CD4-positive, alpha-beta T cell treated with Interleukin-21 for 1 hour (primary cell): ENCODE measurements around the gene LMNB1.

Source experiments
- DNase-seq: peaks from one replicate; pipeline ENCODE4 v3.0.0-alpha.2; 2020

LMNB1 gene

GRCh38 chr5:126858441-126858840 lies 81.5 kb downstream of the LMNB1 start:
- DNase-seq = no peak

DNA sequence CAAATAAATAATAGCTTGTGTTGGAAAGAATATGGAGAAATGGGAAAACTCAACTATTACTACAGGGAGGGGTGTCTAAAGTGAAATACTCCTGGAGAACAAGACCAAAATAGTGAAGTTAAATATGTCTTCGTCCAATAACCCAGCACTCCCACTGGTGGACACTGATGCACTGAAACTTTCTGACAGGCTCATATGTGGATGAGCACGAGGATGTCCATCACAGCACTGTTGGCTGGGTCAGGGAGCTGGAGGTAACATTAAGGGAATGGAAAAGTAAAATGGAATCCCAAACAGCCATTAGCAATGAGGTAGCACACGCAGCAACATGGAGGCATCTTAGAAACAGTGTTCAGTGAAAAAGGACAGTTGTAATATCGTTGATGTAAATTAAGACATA lies 86.5 kb downstream of the LMNB1 start:
- no peak for DNase-seq

GRCh38 chr5:126864042-126864688 lies 87.2 kb downstream of the LMNB1 start:
- no peak for DNase-seq

- no peak for DNase-seq
Observed at GRCh38 chr5:126865299-126865698, 88.4 kb downstream of the LMNB1 start.

DNA sequence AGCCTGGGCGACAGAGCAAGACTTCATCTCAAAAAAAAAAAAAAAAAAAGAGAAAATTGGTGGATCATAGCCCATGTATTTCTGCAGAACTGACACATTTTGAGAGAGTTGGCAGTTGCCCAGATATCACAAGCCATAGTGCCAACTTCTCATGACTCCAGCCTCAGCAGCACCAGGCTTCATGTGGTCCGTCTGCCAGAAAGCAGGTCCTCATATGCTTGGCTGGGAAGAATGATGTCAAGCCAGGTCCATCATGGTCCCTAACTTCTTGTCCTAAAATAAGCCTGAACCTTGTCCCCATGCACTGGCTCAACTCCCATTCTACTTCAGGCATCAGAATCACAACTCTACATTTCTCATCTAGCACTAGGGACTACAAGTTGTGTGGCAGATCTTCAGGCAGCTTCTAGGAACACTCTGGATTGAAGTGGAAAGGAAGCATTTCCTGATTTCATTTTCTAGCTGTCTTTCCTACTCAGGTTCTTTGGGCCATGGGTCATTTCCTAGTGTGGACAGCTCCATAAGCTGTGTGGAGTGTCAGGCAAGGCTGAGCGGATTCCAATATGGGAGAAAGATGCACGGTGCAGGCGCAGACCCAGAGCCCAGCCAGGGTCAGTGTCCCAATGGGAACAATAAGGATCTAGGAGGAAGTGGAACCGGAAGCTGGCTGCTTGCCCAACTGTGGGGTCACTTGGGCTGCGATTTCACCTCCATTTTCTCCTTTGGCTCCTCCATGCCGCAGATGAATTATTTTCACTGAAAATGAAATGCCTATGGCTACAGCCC lies 90.1 kb downstream of the LMNB1 start:
- DNase-seq = no peak

DNA sequence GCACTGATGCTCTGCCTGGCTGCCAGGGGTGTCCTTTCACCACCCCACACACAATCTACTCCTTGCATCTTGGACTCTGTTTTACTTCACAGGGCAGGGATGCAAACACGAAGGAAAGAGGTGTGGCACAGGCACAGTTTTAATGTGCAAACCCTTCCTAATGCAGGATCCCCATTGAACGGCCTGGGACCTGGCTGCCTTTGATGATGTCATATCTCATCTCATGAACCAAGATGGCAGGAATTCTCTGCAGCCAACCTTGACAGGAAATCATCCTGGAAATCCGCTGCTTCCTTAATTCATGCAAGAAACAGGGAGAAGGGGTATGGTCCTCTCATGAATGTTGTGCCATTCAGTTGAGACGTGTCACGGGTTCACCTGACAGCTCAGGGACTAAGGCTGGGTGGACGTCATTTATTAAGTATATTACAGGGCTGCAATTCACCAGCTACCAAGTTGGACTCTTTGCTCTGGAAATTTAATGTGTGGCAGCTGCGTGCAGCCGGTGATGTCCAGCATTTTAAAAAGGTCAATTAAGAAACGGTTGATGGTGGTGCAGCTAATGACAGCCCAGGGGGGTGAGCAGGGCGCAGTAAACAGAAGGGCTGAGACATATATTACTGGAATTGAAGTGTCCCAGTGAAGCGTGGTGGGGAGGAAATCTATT lies 91.5 kb downstream of the LMNB1 start:
- DNase-seq = no peak

DNA sequence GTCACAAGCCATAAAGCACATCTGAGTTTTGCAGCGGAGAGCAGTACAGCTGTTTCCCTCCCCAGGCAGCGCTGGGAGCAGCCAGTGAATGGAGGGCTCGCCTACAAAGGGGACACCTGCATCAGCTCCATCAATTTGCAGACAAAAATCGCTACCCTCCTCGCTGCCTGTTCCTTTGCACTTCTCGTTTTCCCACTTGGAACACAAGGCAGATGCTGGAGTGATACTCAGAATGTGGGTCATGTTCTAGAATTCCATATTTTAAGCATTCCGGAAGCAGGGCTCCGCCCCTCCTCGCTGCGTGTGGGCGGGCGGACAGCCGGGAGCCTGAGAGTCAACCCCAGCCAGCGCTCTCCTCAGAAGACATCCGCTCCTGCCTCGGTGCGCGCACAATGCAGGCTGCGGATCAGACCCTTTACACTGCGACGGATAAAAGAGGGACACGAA lies 92.1 kb downstream of the LMNB1 start:
- DNase-seq = no peak

GRCh38 chr5:126871441-126871840 lies 94.5 kb downstream of the LMNB1 start:
- no peak for DNase-seq

DNA sequence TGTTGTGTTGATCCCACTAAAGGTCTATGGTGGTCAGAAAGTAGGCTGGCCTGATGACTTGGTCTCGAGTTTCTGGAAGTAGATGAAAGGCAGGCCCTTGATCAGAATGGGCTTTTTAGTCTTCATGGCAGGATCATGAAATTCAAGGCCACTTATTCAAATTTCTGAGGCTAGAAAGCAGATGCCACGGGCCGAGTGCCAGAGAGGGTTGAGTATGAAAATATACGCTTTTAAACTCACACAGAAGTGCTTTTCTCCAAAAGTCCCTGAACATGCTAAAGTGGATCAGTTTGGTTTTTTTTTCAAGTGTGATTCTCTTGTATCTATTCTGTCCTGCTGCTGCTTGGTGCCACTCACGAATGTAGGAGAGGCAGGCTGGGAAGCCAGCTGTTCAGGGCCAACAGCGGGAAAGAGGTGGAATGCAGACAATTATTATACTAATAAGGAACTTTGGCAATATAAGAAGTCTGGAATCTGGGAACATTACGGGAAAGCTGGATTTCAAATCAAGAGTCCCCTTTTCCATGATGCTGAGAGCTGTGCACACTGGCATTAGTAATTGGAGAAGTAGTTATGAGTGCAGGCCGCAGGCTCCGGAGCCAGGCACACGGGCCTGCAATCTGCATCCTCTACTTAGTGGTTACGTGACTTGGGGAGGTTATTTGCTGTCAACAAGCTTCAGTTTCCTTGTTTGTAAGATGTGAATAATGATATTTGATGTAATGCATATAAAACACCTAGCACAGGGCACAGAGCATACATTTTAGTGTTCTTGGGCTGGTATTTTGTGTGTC lies 95.8 kb downstream of the LMNB1 start:
- DNase-seq = no peak

DNA sequence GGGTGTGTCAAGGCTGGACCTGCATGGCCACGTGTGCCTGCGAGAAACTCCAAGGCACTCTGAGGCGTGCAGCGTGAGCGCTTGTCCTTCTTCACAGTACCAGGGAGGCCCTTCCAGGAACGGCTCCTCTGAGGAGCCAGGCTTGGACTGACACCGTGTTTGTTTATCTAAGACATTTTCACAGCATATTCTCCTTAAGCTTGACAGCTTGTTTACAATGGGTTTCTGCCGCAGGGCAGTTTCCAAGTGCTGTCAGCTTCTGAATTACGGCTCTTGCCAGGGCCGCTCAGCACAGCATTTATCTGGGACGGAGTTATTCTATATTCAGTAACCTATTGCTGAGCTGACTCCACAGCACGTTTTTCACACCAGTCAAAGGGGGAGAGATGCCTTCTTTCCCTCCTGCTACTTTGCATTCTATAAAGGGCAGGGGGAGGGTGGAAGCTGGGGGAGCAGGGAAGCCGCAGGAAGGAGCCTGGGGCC lies 98.4 kb downstream of the LMNB1 start:
- DNase-seq = no peak

- no peak for DNase-seq
Observed at GRCh38 chr5:126877602-126878001, 100.7 kb downstream of the LMNB1 start.

DNA sequence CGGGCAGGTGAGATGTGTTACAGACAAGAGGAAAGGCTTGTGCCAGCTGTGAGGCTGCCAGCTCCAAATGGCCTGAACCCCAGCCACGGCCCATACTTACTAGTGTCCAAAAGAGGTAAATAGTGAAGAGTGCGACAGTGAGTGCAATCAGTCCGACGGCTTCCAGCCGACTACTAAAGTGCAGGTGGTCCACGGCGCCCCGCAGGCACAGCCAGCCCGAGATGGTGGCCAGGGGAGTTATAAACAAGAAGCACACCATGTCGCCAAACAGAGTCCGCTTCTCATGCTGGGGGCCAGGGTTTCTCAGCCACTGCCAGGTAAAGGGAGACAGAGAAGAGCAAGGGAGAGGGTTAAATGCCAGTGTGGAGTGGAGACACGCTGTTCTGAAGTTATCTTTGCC lies 101.1 kb downstream of the LMNB1 start:
- no peak for DNase-seq

- no peak for DNase-seq
Observed at GRCh38 chr5:126878634-126879033, 101.7 kb downstream of the LMNB1 start.

DNA sequence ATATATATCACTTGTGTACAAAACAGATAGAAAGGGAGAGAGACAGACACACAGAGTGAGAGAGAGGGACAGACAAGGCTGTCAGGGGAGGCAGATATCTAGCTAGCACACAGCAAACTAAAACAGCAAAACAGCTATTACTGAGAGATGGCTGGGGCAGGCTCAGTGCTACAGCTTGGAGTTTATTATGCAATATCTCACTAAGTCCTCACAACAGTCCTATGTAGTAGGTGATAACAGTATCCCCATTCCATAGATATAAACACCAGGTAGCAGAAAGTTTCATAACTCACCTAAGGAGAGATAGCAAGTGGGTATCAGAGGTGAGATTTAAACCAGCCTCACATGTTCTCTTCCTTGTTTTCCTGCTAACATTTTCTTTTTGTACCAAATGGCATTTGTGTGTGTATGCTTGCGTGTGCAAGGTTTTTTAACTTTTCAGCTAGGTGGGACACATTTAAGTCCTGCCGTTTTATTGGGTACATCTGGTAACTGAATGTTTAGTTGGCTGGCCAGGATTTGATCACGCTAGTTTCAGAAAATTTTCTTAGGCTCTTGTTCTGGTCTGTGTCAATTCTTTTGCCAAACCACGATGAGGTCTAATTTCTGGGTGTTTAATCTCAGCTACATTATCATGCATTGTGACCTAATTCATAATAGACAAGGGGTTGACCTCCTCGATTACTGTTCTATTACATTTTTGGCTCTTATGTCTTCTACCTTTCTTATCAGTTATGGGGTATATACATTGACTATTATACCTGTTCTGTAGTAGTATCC lies 105.1 kb downstream of the LMNB1 start:
- no peak for DNase-seq

- DNase-seq = no peak
Observed at GRCh38 chr5:126883564-126884245, 106.8 kb downstream of the LMNB1 start.

DNA sequence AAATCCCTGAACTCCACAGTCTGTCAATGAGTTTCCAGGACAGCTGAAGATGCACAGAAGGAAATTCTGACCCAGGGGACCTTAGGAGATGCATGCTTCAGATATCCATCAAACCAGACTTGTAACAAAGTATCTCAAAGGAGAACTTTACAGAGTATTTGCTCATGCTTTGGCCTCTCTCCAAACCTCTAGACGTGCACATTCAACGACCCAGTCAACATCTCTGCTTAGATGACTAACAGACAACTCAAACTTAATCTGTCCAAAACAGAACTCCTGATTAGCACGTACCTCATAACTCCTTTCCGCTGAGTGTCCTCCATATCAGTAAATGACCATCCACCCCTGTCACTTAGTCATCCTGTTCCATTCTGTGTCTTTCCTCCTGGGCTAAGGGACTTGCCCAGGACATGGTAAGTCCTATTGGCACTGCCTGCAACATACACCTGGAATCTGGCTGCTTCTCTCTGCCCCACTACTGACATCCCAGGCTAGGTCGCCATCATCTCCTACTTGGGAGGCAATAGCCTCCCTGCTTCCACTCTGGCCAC lies 107.4 kb downstream of the LMNB1 start:
- no peak for DNase-seq
